Trophoblast cell (in vitro differentiated cells and primary cell): ENCODE data around the gene LGALS13.

ENCODE experiments used
- DNase-seq, 2 donors: peaks; one replicate each; pipeline ENCODE4 v3.0.0-alpha.2; 2016
- H2AFZ ChIP-seq: 2 replicates; pipeline ENCODE4 v1.6.1; 2013; ENCODE audit warnings: low read length, moderate library complexity, mild to moderate bottlenecking; ENCODE audit not compliant: insufficient read depth, poor library complexity
- H2AK5ac ChIP-seq: 2 replicates; pipeline ENCODE4 v1.6.1; 2013; ENCODE audit warnings: mild to moderate bottlenecking, low read length
- H2BK120ac ChIP-seq: 2 replicates; pipeline ENCODE4 v1.6.1; 2013; ENCODE audit warnings: low read length, mild to moderate bottlenecking, moderate library complexity; ENCODE audit not compliant: insufficient read depth, poor library complexity
- H2BK12ac ChIP-seq: 2 replicates; pipeline ENCODE4 v1.6.1; 2013; ENCODE audit warnings: mild to moderate bottlenecking, low read length, moderate library complexity
- H2BK5ac ChIP-seq: 2 replicates; pipeline ENCODE4 v1.6.1; 2013; ENCODE audit warnings: low read length, low read depth, moderate library complexity, mild to moderate bottlenecking; ENCODE audit not compliant: poor library complexity
- H3K14ac ChIP-seq: 2 replicates; pipeline ENCODE4 v1.6.1; 2013; ENCODE audit warnings: mild to moderate bottlenecking, low read length
- H3K18ac ChIP-seq: 2 replicates; pipeline ENCODE4 v1.6.1; 2013; ENCODE audit warnings: mild to moderate bottlenecking, low read length
- H3K23ac ChIP-seq: 2 replicates; pipeline ENCODE4 v1.6.1; 2013; ENCODE audit warnings: low read length
- H3K27ac ChIP-seq: 2 replicates; pipeline ENCODE4 v1.5.1; 2013; ENCODE audit warnings: low read depth, mild to moderate bottlenecking, inconsistent platforms, low read length, moderate library complexity
- H3K27me3 ChIP-seq: 2 replicates; pipeline ENCODE4 v1.6.1; 2013; ENCODE audit warnings: inconsistent platforms, mild to moderate bottlenecking, low read length, moderate library complexity; ENCODE audit not compliant: insufficient read depth
- H3K36me3 ChIP-seq, 2 experiments: 1 replicate in 1 of 2; 2 replicates in 1 of 2; pipeline ENCODE4 v1.6.1; 2013; ENCODE audit warnings: low read length in 2 of 2, mild to moderate bottlenecking in 2 of 2, moderate library complexity in 1 of 2; ENCODE audit not compliant: insufficient read depth in 2 of 2, control insufficient read depth in 1 of 2
- H3K4ac ChIP-seq: 2 replicates; pipeline ENCODE4 v1.6.1; 2013; ENCODE audit warnings: low read depth, mild to moderate bottlenecking, low read length, moderate library complexity
- H3K4me1 ChIP-seq, 2 experiments: 1 replicate in 1 of 2; 2 replicates in 1 of 2; pipeline ENCODE4 v1.6.1; 2013; ENCODE audit warnings: low read length in 2 of 2, mild to moderate bottlenecking in 2 of 2, moderate library complexity in 1 of 2; ENCODE audit not compliant: insufficient read depth in 2 of 2, control insufficient read depth in 1 of 2
- H3K4me2 ChIP-seq: 2 replicates; pipeline ENCODE4 v1.6.1; 2013; ENCODE audit warnings: inconsistent platforms, mild to moderate bottlenecking, low read length, moderate library complexity
- H3K4me3 ChIP-seq: 2 replicates; pipeline ENCODE4 v1.5.1; 2013; ENCODE audit warnings: mild to moderate bottlenecking, low read depth, low read length, inconsistent platforms
- H3K79me1 ChIP-seq: one replicate; pipeline ENCODE4 v1.6.1; 2013; ENCODE audit warnings: low read length
- H3K79me2 ChIP-seq: 2 replicates; pipeline ENCODE4 v1.6.1; 2013; ENCODE audit warnings: low read length, mild to moderate bottlenecking; ENCODE audit not compliant: control insufficient read depth, insufficient read depth, poor library complexity
- H3K9ac ChIP-seq: 2 replicates; pipeline ENCODE4 v1.6.1; 2013; ENCODE audit warnings: mild to moderate bottlenecking, low read length
- H3K9me3 ChIP-seq: 2 replicates; pipeline ENCODE4 v1.6.1; 2013; ENCODE audit warnings: low read depth, mild to moderate bottlenecking, control low read depth, inconsistent platforms, low read length; ENCODE audit not compliant: insufficient read depth
- H4K12ac ChIP-seq: 2 replicates; pipeline ENCODE4 v1.6.1; 2013; ENCODE audit warnings: low read depth, mild to moderate bottlenecking, low read length, moderate library complexity
- H4K8ac ChIP-seq: 2 replicates; pipeline ENCODE4 v1.6.1; 2013; ENCODE audit warnings: low read depth, mild to moderate bottlenecking, low read length, moderate library complexity
- H4K91ac ChIP-seq: one replicate; pipeline ENCODE4 v1.6.1; 2013; ENCODE audit warnings: low read depth, mild to moderate bottlenecking, low read length, moderate library complexity
- WGBS: extraction: QIAGEN DNeasy Blood & Tissue Kit; methylation state at CpG from one replicate; pipeline ENCODE4 v1.1.7; 2013; ENCODE audit warnings: missing lambda C conversion rate; ENCODE audit not compliant: insufficient read length, insufficient coverage; ENCODE audit errors: extremely low coverage; 5-methylcytosine and 5-hydroxymethylcytosine counted together

LGALS13 gene

GRCh38 chr19:39557811-39558623 lies 44.3 kb upstream of the LGALS13 start:
- Histone ChIP-seq H4K8ac (no peak overlapping the region), H4K91ac (no peak overlapping the region), H3K4me1 (peaks cover 1 to 7% of the 10 kb centered on the region in 2 experiments), H2AFZ (no peak overlapping the region), H2BK12ac (no peak overlapping the region), H3K79me2 (no peaks in the 10 kb centered on the region), H3K9me3 (no peaks in the 10 kb centered on the region), H3K9ac (no peak overlapping the region), H3K23ac (no peak overlapping the region), H3K14ac (no peak overlapping the region), H3K4me2 (no peak overlapping the region), H2AK5ac (no peak overlapping the region), H3K18ac (no peak overlapping the region), H2BK120ac (no peak overlapping the region), H3K4me3 (no peak overlapping the region), H3K27ac (no peak overlapping the region), H3K36me3 (no peaks in the 10 kb centered on the region), H3K79me1 (no peaks in the 10 kb centered on the region), H4K12ac (no peak overlapping the region), H3K27me3 (no peaks in the 10 kb centered on the region), H2BK5ac (no peak overlapping the region), H3K4ac (no peak overlapping the region)
- 100% methylated on average over 2 of the region's 5 CpGs for WGBS
- peak in 1 of 2 donors; percentile 24 for DNase-seq

GRCh38 chr19:39558624-39559117 lies 43.7 kb upstream of the LGALS13 start:
- Histone ChIP-seq H3K4me2 (no peak overlapping the region), H3K36me3 (no peaks in the 10 kb centered on the region), H3K79me2 (no peaks in the 10 kb centered on the region), H3K9me3 (no peaks in the 10 kb centered on the region), H3K4me3 (no peak overlapping the region), H3K4me1 (peaks cover 8 to 11% of the 10 kb centered on the region in 2 experiments), H3K79me1 (peaks cover 1% of the 10 kb centered on the region), H3K4ac (no peak overlapping the region), H2BK120ac (no peak overlapping the region), H4K91ac (no peak overlapping the region), H3K18ac (no peak overlapping the region), H2BK5ac (no peak overlapping the region), H4K8ac (no peak overlapping the region), H2AFZ (no peak overlapping the region), H2AK5ac (no peak overlapping the region), H4K12ac (no peak overlapping the region), H2BK12ac (no peak overlapping the region), H3K27me3 (no peaks in the 10 kb centered on the region), H3K9ac (no peak overlapping the region), H3K23ac (no peak overlapping the region), H3K27ac (no peak overlapping the region), H3K14ac (no peak overlapping the region)
- no CpG with 5 or more reads among the region's 6 CpGs for WGBS
- DNase-seq = no peak

DNA sequence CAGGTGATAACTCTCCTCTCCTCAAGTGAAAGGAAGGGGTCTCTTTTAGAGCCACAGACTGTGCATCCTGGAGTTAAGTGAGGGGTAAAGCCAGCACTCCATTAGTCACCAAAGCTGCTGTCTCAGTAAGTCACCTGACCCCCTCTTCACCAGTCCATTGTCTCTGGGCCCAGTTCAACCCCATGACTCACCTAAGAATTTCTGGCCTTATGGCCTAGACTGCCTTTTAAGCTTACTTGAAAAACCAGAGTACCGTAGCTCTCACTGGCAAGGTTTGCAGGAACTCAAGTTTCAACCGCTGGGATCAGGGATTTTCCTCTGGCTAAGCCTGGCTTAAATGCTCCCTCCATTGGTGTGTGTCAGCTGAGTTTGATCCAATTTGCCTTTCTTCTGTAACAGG lies 38.9 kb upstream of the LGALS13 start:
- H4K12ac ChIP-seq = no peak overlapping the region
- WGBS = no CpG with 5 or more reads among the region's 2 CpGs
- no peak overlapping the region for H3K4ac ChIP-seq
- no peaks in the 10 kb centered on the region for H3K36me3 ChIP-seq
- no peaks in the 10 kb centered on the region for H3K79me2 ChIP-seq
- H3K4me3 ChIP-seq = no peak overlapping the region
- H3K9me3 ChIP-seq = no peaks in the 10 kb centered on the region
- no peak overlapping the region for H3K14ac ChIP-seq
- H2BK12ac ChIP-seq = peak overlapping the region; percentile 9
- H3K4me2 ChIP-seq = peak overlapping the region; percentile 30
- no peak overlapping the region for H3K18ac ChIP-seq
- H3K23ac ChIP-seq = no peak overlapping the region
- H3K27me3 ChIP-seq = no peaks in the 10 kb centered on the region
- H2BK120ac ChIP-seq = peak overlapping the region; percentile 37
- H3K4me1 ChIP-seq = peaks cover 6 to 9% of the 10 kb centered on the region in 2 experiments
- peaks cover 2% of the 10 kb centered on the region for H3K79me1 ChIP-seq
- no peak overlapping the region for H3K9ac ChIP-seq
- peak overlapping the region; percentile 59 for H3K27ac ChIP-seq
- H4K91ac ChIP-seq = no peak overlapping the region
- H4K8ac ChIP-seq = no peak overlapping the region
- H2AK5ac ChIP-seq = no peak overlapping the region
- H2AFZ ChIP-seq = no peak overlapping the region
- DNase-seq = peak in 1 of 2 donors; percentile 25
- H2BK5ac ChIP-seq = peak overlapping the region; percentile 21

- Histone ChIP-seq H3K4me2 (no peak overlapping the region), H3K27ac (no peak overlapping the region), H3K4ac (no peak overlapping the region), H3K36me3 (no peaks in the 10 kb centered on the region), H4K8ac (no peak overlapping the region), H2AFZ (no peak overlapping the region), H3K27me3 (no peaks in the 10 kb centered on the region), H2AK5ac (no peak overlapping the region), H4K12ac (no peak overlapping the region), H3K14ac (no peak overlapping the region), H4K91ac (no peak overlapping the region), H3K4me3 (no peak overlapping the region), H3K23ac (no peak overlapping the region), H3K18ac (no peak overlapping the region), H3K4me1 (peaks cover 7 to 9% of the 10 kb centered on the region in 2 experiments), H3K9ac (no peak overlapping the region), H2BK5ac (no peak overlapping the region), H3K9me3 (no peaks in the 10 kb centered on the region), H3K79me2 (no peaks in the 10 kb centered on the region), H3K79me1 (peaks cover 4% of the 10 kb centered on the region), H2BK12ac (no peak overlapping the region), H2BK120ac (no peak overlapping the region)
- no peak for DNase-seq
- WGBS = no CpG with 5 or more reads among the region's 3 CpGs
These were observed 36.3 kb upstream of the LGALS13 start for GRCh38 chr19:39566064-39566463.
